K562 (cell line): ENCODE results near the gene CD2. TPM values are rescaled to one million over a fixed set of nuclear protein-coding genes. Genes with fewer than 3 reads are reported as not detected.

ENCODE experiments used
- IRF2 ChIP-seq: sonication (generic); formaldehyde crosslinking; IDR thresholded peaks from 2 replicates; pipeline ENCODE4 v1.8.1; 2022; ENCODE audit warnings: mild to moderate bottlenecking, missing genetic modification reagents
- NR2C2 ChIP-seq, 2 experiments: fragments of 200-800 bp in 1 of 2; sonication (Bioruptor generic) in 1 of 2; sonication (generic) in 1 of 2; formaldehyde crosslinking in 1 of 2; IDR thresholded peaks; 2 replicates each; pipeline versions ENCODE4 v1.6.1 to v1.8.0; 2016 to 2022; ENCODE audit warnings: mild to moderate bottlenecking in 1 of 2, missing compliant biosample characterization in 1 of 2, missing genetic modification characterization in 1 of 2, missing genetic modification reagents in 1 of 2
- POLR2AphosphoS2 ChIP-seq: IDR thresholded peaks from 2 replicates; pipeline ENCODE4 v1.6.1; 2012; ENCODE audit warnings: low read length, improper control_type of control experiment
- SP1 ChIP-seq: sonication (generic); formaldehyde crosslinking; IDR thresholded peaks from 2 replicates; pipeline ENCODE4 v1.8.1; 2022; ENCODE audit warnings: mild to moderate bottlenecking, missing genetic modification reagents
- TSC22D4 ChIP-seq: fragments of 450-650 bp; IDR thresholded peaks from 2 replicates; pipeline ENCODE4 v1.6.1; 2016; ENCODE audit warnings: missing genetic modification characterization, missing biosample characterization, control low read depth
- YY1 ChIP-seq, 3 experiments: IDR thresholded peaks; 2 replicates each; pipeline ENCODE4 v1.6.1; 2011; ENCODE audit warnings: low read length in 2 of 3, mild to moderate bottlenecking in 2 of 3, moderate library complexity in 2 of 3, borderline replicate concordance in 1 of 3, control low read depth in 1 of 3, low read depth in 1 of 3; ENCODE audit not compliant: insufficient read depth in 3 of 3, insufficient replicate concordance in 2 of 3, control insufficient read depth in 1 of 3, insufficient read length in 1 of 3; ENCODE audit errors: extremely low read depth in 1 of 3
- ZNF384 ChIP-seq: IDR thresholded peaks from 2 replicates; pipeline ENCODE4 v1.6.1; 2012; ENCODE audit warnings: low read depth, low read length, improper control_type of control experiment
- ZNF778 ChIP-seq: fragments of 450-650 bp; formaldehyde crosslinking; IDR thresholded peaks from 2 replicates; pipeline ENCODE4 v1.4.0; 2020; ENCODE audit warnings: mild to moderate bottlenecking, moderate library complexity
- polyA plus RNA-seq, 8 experiments: library from polyadenylated mRNA; depleted of rRNA in 4 of 8; stranded (reverse) in 5 of 8; unstranded in 3 of 8; fragments of >200 nt; fragmentation: Nextera tagmentation in 2 of 8; fragmentation: Illumina TruSeq in 1 of 8; extraction: Ambion mirVana in 2 of 8; extraction: Trizol in 1 of 8; gene quantifications; 2 replicates each; pipeline versions ENCODE4 v1.2.1 to v1.2.3, GENCODE V29; 2011 to 2014; ENCODE audit warnings: inconsistent platforms in 1 of 8, missing spikeins in 1 of 8
- total RNA-seq, 7 experiments: library from RNA; depleted of rRNA in 6 of 7; stranded (reverse); fragments of >200 nt in 6 of 7; fragmentation: Illumina TruSeq in 2 of 7; extraction: Trizol in 2 of 7; gene quantifications; 2 replicates each; pipeline versions ENCODE4 v1.2.1 to v1.2.3, GENCODE V29; 2011 to 2021; ENCODE audit warnings: low replicate concordance in 1 of 7
- TF ChIP-seq, protein P1 (sequence below): sonication (generic); formaldehyde crosslinking; IDR thresholded peaks from 2 replicates; pipeline ENCODE4 v1.8.0; 2022; ENCODE audit warnings: missing genetic modification reagents, mild to moderate bottlenecking, moderate library complexity, borderline replicate concordance
- TF ChIP-seq, protein P2 (sequence below), 2 experiments: fragments of 450-650 bp; formaldehyde crosslinking in 1 of 2; IDR thresholded peaks; 2 replicates each; pipeline versions ENCODE4 v1.4.0 to v1.6.1; 2014 to 2020; ENCODE audit warnings: mild to moderate bottlenecking in 2 of 2, borderline replicate concordance in 1 of 2, low read depth in 1 of 2
- TF ChIP-seq, protein P3 (sequence below): IDR thresholded peaks from 2 replicates; pipeline ENCODE4 v1.6.1; 2014; ENCODE audit warnings: antibody characterized with exemption
- TF ChIP-seq, protein P4 (sequence below), 2 experiments: fragments of 250-450 bp in 1 of 2; fragments of 450-650 bp in 1 of 2; sonication (Bioruptor Pico) in 1 of 2; IDR thresholded peaks; 2 replicates each; pipeline versions ENCODE4 v1.6.1 to v1.8.0; 2016 to 2021; ENCODE audit warnings: mild to moderate bottlenecking in 2 of 2, moderate library complexity in 2 of 2, missing compliant biosample characterization in 1 of 2, missing genetic modification characterization in 1 of 2

The CD2 gene
- total and polyA plus RNA-seq, 9 of the 15 experiments (the other 6 are each of a cell fraction or from before 2014, with no cell fraction given) = 0.07 to 0.16 TPM; not detected in 7

DNA sequence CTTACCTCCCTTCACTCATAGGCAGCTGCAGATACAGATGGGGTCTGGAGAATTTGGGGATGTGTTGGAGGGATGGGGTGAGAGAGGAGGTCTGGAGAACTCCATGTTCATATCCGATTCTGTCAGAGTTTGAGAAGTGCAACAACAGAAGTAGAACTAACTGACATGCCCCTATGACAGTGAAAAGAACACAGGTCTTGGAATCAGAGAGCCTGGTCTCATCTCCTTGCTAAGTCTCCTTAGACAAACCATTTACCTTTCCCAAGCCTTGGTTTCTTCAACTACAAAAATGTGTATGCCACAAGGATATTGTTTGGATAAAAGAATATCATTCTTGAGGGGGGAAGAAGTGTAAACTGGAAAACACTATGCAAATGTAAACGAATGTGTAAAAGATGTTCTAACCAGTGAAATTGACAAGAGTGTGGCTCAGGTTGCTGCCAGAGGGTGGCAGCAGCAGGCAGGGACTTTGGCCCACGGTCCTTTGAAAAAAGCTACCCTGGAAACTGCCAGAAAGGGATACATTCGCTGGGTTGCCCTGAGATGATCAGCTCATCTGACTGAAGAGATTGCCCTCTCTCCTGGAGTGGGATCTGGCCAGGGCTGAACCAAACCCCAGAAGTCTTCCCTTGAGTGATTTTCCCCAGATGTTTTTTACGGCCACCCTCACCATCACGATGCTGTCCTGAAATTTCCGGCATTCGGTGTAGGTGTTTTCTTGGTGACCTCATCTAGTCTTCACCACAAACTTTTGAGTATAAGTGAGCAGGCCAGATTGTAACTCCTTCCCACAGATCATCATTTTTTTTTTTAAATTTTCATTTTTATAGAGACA, 17.0 kb upstream of the CD2 start (continued):
- TF ChIP-seq, protein P1, sequence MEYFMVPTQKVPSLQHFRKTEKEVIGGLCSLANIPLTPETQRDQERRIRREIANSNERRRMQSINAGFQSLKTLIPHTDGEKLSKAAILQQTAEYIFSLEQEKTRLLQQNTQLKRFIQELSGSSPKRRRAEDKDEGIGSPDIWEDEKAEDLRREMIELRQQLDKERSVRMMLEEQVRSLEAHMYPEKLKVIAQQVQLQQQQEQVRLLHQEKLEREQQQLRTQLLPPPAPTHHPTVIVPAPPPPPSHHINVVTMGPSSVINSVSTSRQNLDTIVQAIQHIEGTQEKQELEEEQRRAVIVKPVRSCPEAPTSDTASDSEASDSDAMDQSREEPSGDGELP (CRISPR knock-in tag) = 0 out of 2 replicates have a peak, but pooled peaks have one; percentile 29
- TF ChIP-seq, protein P2, sequence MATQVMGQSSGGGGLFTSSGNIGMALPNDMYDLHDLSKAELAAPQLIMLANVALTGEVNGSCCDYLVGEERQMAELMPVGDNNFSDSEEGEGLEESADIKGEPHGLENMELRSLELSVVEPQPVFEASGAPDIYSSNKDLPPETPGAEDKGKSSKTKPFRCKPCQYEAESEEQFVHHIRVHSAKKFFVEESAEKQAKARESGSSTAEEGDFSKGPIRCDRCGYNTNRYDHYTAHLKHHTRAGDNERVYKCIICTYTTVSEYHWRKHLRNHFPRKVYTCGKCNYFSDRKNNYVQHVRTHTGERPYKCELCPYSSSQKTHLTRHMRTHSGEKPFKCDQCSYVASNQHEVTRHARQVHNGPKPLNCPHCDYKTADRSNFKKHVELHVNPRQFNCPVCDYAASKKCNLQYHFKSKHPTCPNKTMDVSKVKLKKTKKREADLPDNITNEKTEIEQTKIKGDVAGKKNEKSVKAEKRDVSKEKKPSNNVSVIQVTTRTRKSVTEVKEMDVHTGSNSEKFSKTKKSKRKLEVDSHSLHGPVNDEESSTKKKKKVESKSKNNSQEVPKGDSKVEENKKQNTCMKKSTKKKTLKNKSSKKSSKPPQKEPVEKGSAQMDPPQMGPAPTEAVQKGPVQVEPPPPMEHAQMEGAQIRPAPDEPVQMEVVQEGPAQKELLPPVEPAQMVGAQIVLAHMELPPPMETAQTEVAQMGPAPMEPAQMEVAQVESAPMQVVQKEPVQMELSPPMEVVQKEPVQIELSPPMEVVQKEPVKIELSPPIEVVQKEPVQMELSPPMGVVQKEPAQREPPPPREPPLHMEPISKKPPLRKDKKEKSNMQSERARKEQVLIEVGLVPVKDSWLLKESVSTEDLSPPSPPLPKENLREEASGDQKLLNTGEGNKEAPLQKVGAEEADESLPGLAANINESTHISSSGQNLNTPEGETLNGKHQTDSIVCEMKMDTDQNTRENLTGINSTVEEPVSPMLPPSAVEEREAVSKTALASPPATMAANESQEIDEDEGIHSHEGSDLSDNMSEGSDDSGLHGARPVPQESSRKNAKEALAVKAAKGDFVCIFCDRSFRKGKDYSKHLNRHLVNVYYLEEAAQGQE (IDR thresholded peaks at IDR 0.05; ENCODE audit: borderline replicate concordance) = peak; percentile 94
- TF ChIP-seq, protein P2 (CRISPR knock-in tag; IDR thresholded peaks at IDR 0.05; ENCODE audit: low read depth) = no peak
- TF ChIP-seq TSC22D4 (tag) (0 out of 2 replicates have a peak, but pooled peaks have one; percentile 20), IRF2 (CRISPR knock-in tag) (no peak), POLR2AphosphoS2 (no peak), YY1 (IDR thresholded peaks at IDR 0.05; ENCODE audit: borderline replicate concordance in 1 of 3, control insufficient read depth in 1 of 3, extremely low read depth in 1 of 3, insufficient read depth in 3 of 3, insufficient read length in 1 of 3, insufficient replicate concordance in 2 of 3, low read depth in 1 of 3, low read length in 2 of 3) (no peak), SP1 (CRISPR knock-in tag) (0 out of 2 replicates have a peak, but pooled peaks have one; percentile 36), ZNF384 (peak; percentile 83), ZNF778 (CRISPR knock-in tag) (no peak), NR2C2 (CRISPR knock-in tag; IDR thresholded peaks at IDR 0.05) (no peak), NR2C2 (tag; IDR thresholded peaks at IDR 0.05) (no peak)
- TF ChIP-seq, protein P3, sequence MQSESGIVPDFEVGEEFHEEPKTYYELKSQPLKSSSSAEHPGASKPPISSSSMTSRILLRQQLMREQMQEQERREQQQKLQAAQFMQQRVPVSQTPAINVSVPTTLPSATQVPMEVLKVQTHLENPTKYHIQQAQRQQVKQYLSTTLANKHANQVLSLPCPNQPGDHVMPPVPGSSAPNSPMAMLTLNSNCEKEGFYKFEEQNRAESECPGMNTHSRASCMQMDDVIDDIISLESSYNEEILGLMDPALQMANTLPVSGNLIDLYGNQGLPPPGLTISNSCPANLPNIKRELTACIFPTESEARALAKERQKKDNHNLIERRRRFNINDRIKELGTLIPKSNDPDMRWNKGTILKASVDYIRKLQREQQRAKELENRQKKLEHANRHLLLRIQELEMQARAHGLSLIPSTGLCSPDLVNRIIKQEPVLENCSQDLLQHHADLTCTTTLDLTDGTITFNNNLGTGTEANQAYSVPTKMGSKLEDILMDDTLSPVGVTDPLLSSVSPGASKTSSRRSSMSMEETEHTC = no peak
- TF ChIP-seq, protein P4, sequence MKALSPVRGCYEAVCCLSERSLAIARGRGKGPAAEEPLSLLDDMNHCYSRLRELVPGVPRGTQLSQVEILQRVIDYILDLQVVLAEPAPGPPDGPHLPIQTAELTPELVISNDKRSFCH (CRISPR knock-in tag; IDR thresholded peaks at IDR 0.05) = no peak
- TF ChIP-seq, protein P4 (tag; IDR thresholded peaks at IDR 0.05) = 0 out of 2 replicates have a peak, but pooled peaks have one; percentile 51
